22Rv1 (cell line): ENCODE results near the gene KCNA5.

Experiments used
- CTCF ChIP-seq: fragments of 450-650 bp; IDR thresholded peaks from 2 replicates; pipeline ENCODE4 v1.5.1; 2017; ENCODE audit warnings: mild to moderate bottlenecking
- ZFX ChIP-seq: fragments of 450-650 bp; IDR thresholded peaks from 2 replicates; pipeline ENCODE4 v1.6.1; 2017; ENCODE audit warnings: antibody characterized with exemption, borderline replicate concordance

- TF ChIP-seq CTCF (no peak), ZFX (no peak)
Measured at GRCh38 chr12:4997939-4998338, 45.7 kb upstream of the KCNA5 start.
